GM23248 (cell line): ENCODE measurements around the gene WARS2. TPM values are rescaled to one million over a fixed set of nuclear protein-coding genes. Genes with fewer than 3 reads are reported as not detected.

ENCODE experiments used
- DNase-seq: peaks from one replicate; pipeline ENCODE4 v3.0.0-alpha.2; 2015
- H2AFZ ChIP-seq: fragments of 200-600 bp; sonication (generic); 2 replicates; pipeline ENCODE4 v1.6.1; 2016; ENCODE audit warnings: antibody characterized with exemption
- H3F3A ChIP-seq: fragments of 200-600 bp; sonication (generic); 2 replicates; pipeline ENCODE4 v1.6.1; 2016; ENCODE audit warnings: mild to moderate bottlenecking, antibody characterized with exemption, mixed run types; ENCODE audit not compliant: insufficient read depth
- H3K27ac ChIP-seq: fragments of 200-600 bp; sonication (generic); 2 replicates; pipeline ENCODE4 v1.5.1; 2016; ENCODE audit warnings: mild to moderate bottlenecking
- H3K27me3 ChIP-seq: fragments of 200-600 bp; sonication (generic); replicated peaks from 2 replicates; pipeline ENCODE4 v1.6.1; 2016; ENCODE audit warnings: mild to moderate bottlenecking; ENCODE audit not compliant: insufficient read depth
- H3K36me3 ChIP-seq: fragments of 200-600 bp; sonication (generic); 2 replicates; pipeline ENCODE4 v1.6.1; 2016; ENCODE audit warnings: low read depth, mild to moderate bottlenecking
- H3K4me1 ChIP-seq: fragments of 200-600 bp; sonication (generic); 2 replicates; pipeline ENCODE4 v1.6.1; 2016; ENCODE audit warnings: mild to moderate bottlenecking; ENCODE audit not compliant: insufficient read depth
- H3K4me2 ChIP-seq: fragments of 200-600 bp; sonication (generic); one replicate; pipeline ENCODE4 v1.6.1; 2016; ENCODE audit warnings: mild to moderate bottlenecking; ENCODE audit not compliant: unreplicated experiment
- H3K4me3 ChIP-seq: fragments of 200-600 bp; sonication (generic); 2 replicates; pipeline ENCODE4 v1.5.1; 2016; ENCODE audit warnings: mild to moderate bottlenecking
- H3K79me2 ChIP-seq: fragments of 200-600 bp; sonication (generic); 2 replicates; pipeline ENCODE4 v1.6.1; 2016; ENCODE audit warnings: mild to moderate bottlenecking; ENCODE audit not compliant: insufficient read depth
- H3K9ac ChIP-seq: fragments of 200-600 bp; sonication (generic); 2 replicates; pipeline ENCODE4 v1.6.1; 2016; ENCODE audit warnings: mild to moderate bottlenecking
- H3K9me2 ChIP-seq: fragments of 200-600 bp; sonication (generic); 2 replicates; pipeline ENCODE4 v1.6.1; 2016; ENCODE audit warnings: mixed run types, mild to moderate bottlenecking, moderate library complexity; ENCODE audit not compliant: insufficient read depth
- H3K9me3 ChIP-seq: fragments of 200-600 bp; sonication (generic); one replicate; pipeline ENCODE4 v1.6.1; 2017; ENCODE audit warnings: low read depth
- H4K20me1 ChIP-seq: fragments of 200-600 bp; sonication (generic); 2 replicates; pipeline ENCODE4 v1.6.0; 2016; ENCODE audit not compliant: insufficient read depth
- EZH2 ChIP-seq: fragments of 200-600 bp; sonication (generic); IDR thresholded peaks from 2 replicates; pipeline ENCODE4 v1.6.1; 2018; ENCODE audit warnings: antibody characterized with exemption, mild to moderate bottlenecking; ENCODE audit not compliant: insufficient read depth, poor library complexity, severe bottlenecking
- EZH2phosphoT487 ChIP-seq: fragments of 200-600 bp; sonication (generic); IDR thresholded peaks from 2 replicates; pipeline ENCODE4 v1.6.1; 2018; ENCODE audit warnings: antibody characterized with exemption, moderate library complexity, mild to moderate bottlenecking, low read depth; ENCODE audit not compliant: insufficient read depth
- WGBS, 2 experiments: methylation state at CpG; one replicate each; pipeline ENCODE4 v1.1.6; 2015 to 2017; ENCODE audit warnings: low lambda C conversion rate in 2 of 2, low coverage in 1 of 2; ENCODE audit errors: missing lambda C conversion rate in 2 of 2; 5-methylcytosine and 5-hydroxymethylcytosine counted together
- in situ Hi-C: fragments of 300-500 bp; cut with MboI; formaldehyde crosslinking; loops from 2 replicates; pipeline ENCODE4 v1.15.0; 2020
- polyA plus RNA-seq: library from polyadenylated mRNA; unstranded; fragments of >200 nt; fragmentation: Nextera tagmentation; extraction: Ambion mirVana; gene quantifications from 2 replicates; pipeline ENCODE4 v1.2.1, GENCODE V29; 2016
- total RNA-seq: library from RNA; depleted of rRNA; stranded (reverse); fragments of >200 nt; shearing (Covaris generic); gene quantifications from 2 replicates; pipeline ENCODE4 v1.2.3, GENCODE V29; 2014

Gene WARS2
- total and polyA plus RNA-seq, 2 experiments from 2014 or later: 7.9 to 13.8 TPM

DNA sequence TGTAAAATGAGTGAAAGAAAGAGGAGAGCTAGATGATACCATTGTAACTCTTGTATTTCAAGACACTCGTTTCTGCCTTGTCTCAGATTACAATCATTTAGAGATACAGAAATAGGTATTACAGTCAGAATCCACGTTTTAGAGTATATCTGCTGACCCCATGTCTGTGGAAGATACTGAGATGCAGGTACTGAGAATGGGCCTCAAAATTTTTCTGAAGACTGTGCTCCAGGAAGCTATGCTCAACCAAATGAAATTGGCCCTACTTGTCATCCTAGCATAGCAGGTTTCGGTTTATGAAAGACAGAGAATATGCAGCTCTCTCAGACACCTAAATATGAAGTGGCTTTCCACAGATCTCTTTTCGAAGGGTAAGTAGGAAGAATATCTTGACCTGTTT, 6.0 kb upstream of the WARS2 start:
- Histone ChIP-seq H3K9me3 (no peaks in the 10 kb centered on the region), H3K27ac (no peak overlapping the region), H3K4me2 (no peak overlapping the region), H3K27me3 (no peaks in the 10 kb centered on the region), H3K4me1 (peaks cover 15% of the 10 kb centered on the region), H4K20me1 (no peaks in the 10 kb centered on the region), H3K9me2 (0 out of 2 replicates have a peak, but pooled peaks cover 5% of the 10 kb centered on the region), H3K36me3 (no peaks in the 10 kb centered on the region), H2AFZ (no peak overlapping the region), H3K9ac (no peak overlapping the region), H3K4me3 (no peak overlapping the region), H3K79me2 (peaks cover 10% of the 10 kb centered on the region; the same call in 1 of the 2 replicates), H3F3A (peaks cover 6% of the 10 kb centered on the region; the same call in 1 of the 2 replicates)
- in situ Hi-C loops: no loop called here
- 85% methylated on average over 4 of the region's 4 CpGs for whole genome bisulfite sequencing, 2 experiments
- no peak for DNase-seq
- no peak for TF ChIP-seq EZH2
- TF ChIP-seq EZH2phosphoT487: no peak

DNA sequence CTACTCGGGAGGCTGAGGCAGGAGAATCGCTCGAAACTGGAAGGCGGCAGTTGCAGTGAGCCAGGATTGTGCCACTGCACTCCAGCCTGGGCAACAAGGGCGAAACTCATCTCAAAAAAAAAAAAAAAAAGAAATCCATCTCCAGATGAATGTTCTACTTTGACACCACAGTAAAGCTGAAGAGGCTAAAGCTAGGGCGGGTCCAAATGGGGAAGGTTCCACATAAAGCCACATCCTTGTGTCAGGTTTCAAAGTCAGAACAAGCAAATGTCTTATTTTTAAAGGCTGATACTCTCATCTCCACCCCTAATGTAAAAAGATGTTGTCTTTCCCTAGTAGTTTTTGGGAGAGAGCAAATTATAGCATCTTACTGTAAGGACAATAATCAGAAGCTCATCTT, 4.4 kb upstream of the WARS2 start:
- no peak for DNase-seq
- H3K9me3 ChIP-seq: no peaks in the 10 kb centered on the region
- H3K27me3 ChIP-seq: no peaks in the 10 kb centered on the region
- no peak overlapping the region for H2AFZ ChIP-seq
- peaks cover 7% of the 10 kb centered on the region for H3F3A ChIP-seq
- peaks cover 20% of the 10 kb centered on the region for H3K4me1 ChIP-seq
- H3K36me3 ChIP-seq: no peaks in the 10 kb centered on the region
- TF ChIP-seq EZH2 (no peak), EZH2phosphoT487 (no peak)
- in situ Hi-C loops: no loop called here
- H3K4me2 ChIP-seq: no peak overlapping the region
- peaks cover 19% of the 10 kb centered on the region for H3K79me2 ChIP-seq
- H3K9me2 ChIP-seq: 0 out of 2 replicates have a peak, but pooled peaks cover 6% of the 10 kb centered on the region
- 94 to 98% methylated on average over 6 of the region's 6 CpGs for WGBS, 2 experiments
- no peak overlapping the region for H3K4me3 ChIP-seq
- H4K20me1 ChIP-seq: no peaks in the 10 kb centered on the region
- no peak overlapping the region for H3K27ac ChIP-seq
- H3K9ac ChIP-seq: no peak overlapping the region

DNA sequence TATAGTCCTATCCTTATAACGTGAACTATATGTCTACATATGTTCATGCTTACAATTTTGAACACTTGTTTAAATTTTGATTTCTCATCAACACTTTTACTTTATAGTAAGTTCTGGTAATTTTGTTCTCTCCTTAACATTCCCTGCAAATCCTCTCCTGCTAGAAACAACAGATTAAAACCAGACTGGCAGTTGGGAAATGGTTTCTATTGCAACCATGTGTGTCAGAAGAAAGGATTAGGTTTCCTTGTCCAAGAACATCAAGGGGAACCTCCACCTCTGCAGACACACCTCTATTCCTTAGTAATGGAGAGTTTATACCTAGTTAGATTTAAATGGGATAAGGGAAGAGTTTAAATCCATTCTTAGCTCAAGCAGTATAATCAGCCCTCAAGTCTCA, 3.3 kb upstream of the WARS2 start:
- in situ Hi-C loops: no loop called here
- Histone ChIP-seq H3K79me2 (peaks cover 30% of the 10 kb centered on the region), H4K20me1 (no peaks in the 10 kb centered on the region), H3K9me2 (0 out of 2 replicates have a peak, but pooled peaks cover 6% of the 10 kb centered on the region), H3K4me3 (no peak overlapping the region), H2AFZ (no peak overlapping the region), H3K36me3 (no peaks in the 10 kb centered on the region), H3K4me1 (peaks cover 25% of the 10 kb centered on the region), H3F3A (peaks cover 14% of the 10 kb centered on the region), H3K27me3 (no peaks in the 10 kb centered on the region), H3K27ac (no peak overlapping the region), H3K9ac (no peak overlapping the region), H3K9me3 (no peaks in the 10 kb centered on the region), H3K4me2 (no peak overlapping the region)
- no peak for DNase-seq
- no peak for TF ChIP-seq EZH2
- no peak for TF ChIP-seq EZH2phosphoT487
- 51 to 55% methylated on average over 1 of the region's 1 CpG for WGBS, 2 experiments

DNA sequence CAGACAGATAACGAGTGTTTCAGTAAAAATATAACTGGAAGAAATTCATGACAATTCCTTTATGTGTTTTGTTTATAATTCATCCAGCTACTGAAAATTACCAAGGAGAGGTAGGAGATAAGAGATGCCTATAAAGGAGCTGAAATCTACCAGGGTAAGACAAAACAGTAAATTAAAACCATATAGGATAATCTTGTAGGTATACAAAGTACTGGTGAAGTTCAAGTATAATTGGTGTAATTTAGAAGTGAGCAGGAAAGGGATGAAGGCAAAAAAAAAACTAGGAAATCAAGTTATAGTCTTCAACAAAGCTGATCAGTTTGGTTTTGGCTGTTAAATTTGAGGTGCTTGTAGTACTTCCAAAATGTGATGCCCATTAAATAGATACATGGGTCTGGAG, 1.2 kb upstream of the WARS2 start:
- Histone ChIP-seq H3K4me3 (peak overlapping the region; percentile 90), H3K9me2 (0 out of 2 replicates have a peak, but pooled peaks cover 6% of the 10 kb centered on the region), H3K4me2 (peak overlapping the region; percentile 89), H3K9me3 (no peaks in the 10 kb centered on the region), H2AFZ (peak overlapping the region; percentile 89; the same call in 1 of the 2 replicates), H4K20me1 (no peaks in the 10 kb centered on the region), H3F3A (peaks cover 10% of the 10 kb centered on the region), H3K79me2 (peaks cover 46% of the 10 kb centered on the region), H3K27ac (no peak overlapping the region), H3K9ac (0 out of 2 replicates have a peak overlapping the region, but pooled peaks have one; percentile 95), H3K36me3 (no peaks in the 10 kb centered on the region), H3K4me1 (peaks cover 13% of the 10 kb centered on the region), H3K27me3 (no peaks in the 10 kb centered on the region)
- WGBS, 2 experiments: 48 to 76% methylated on average over 1 of the region's 1 CpG
- TF ChIP-seq EZH2phosphoT487 (no peak), EZH2 (no peak)
- no peak for DNase-seq
- in situ Hi-C loops: no loop called here

DNA sequence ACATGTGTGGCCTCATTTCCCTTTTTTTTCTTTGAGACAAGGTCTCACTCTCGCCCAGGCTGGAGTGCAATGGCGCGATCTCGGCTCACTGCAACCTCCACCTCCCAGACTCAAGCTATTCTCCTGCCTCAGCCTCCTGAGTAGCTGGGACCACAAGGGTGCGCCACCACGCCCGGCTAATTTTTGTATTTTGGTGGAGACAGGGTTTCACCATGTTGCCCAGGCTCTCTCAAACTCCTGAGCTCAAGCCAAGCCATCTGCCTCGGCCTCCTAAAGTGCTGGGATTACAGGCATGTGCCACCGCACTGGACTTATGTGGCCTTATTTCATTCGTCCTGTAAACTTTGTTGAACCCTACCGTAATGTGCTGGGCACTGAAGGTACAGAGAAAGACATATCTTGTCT, 569 bp upstream of the WARS2 start:
- DNase-seq: peak; percentile 42
- peaks cover 17% of the 10 kb centered on the region for H3F3A ChIP-seq
- H3K4me1 ChIP-seq: peaks cover 19% of the 10 kb centered on the region
- H3K79me2 ChIP-seq: peaks cover 46% of the 10 kb centered on the region
- H3K27ac ChIP-seq: peak overlapping the region; percentile 99
- peak overlapping the region; percentile 89 for H3K4me2 ChIP-seq
- TF ChIP-seq EZH2phosphoT487 (no peak), EZH2 (no peak)
- H3K27me3 ChIP-seq: no peaks in the 10 kb centered on the region
- no peaks in the 10 kb centered on the region for H3K36me3 ChIP-seq
- no peaks in the 10 kb centered on the region for H3K9me3 ChIP-seq
- H3K9me2 ChIP-seq: 0 out of 2 replicates have a peak, but pooled peaks cover 6% of the 10 kb centered on the region
- H4K20me1 ChIP-seq: no peaks in the 10 kb centered on the region
- H3K9ac ChIP-seq: peak overlapping the region; percentile 95
- 29 to 34% methylated on average over 11 of the region's 11 CpGs for WGBS, 2 experiments
- H3K4me3 ChIP-seq: peak overlapping the region; percentile 90
- in situ Hi-C loops: no loop called here
- H2AFZ ChIP-seq: peak overlapping the region; percentile 89
